GM23338 (cell line): ENCODE data around the gene ATP8A2. TPM values are rescaled to one million over a fixed set of nuclear protein-coding genes. Genes with fewer than 3 reads are reported as not detected.

Experiments used
- ATAC-seq: fragments of 200-7000 bp; cut with Tn5 transposase; 3 replicates; pipeline ENCODE4 v1.9.1; 2020
- DNase-seq: peaks from one replicate; pipeline ENCODE4 v3.0.0-alpha.2; 2015; ENCODE audit warnings: low spot score
- H2AFZ ChIP-seq: fragments of 200-600 bp; sonication (generic); 2 replicates; pipeline ENCODE4 v1.8.0; 2016; ENCODE audit warnings: antibody characterized with exemption, mild to moderate bottlenecking, moderate library complexity
- H3F3A ChIP-seq: fragments of 200-600 bp; sonication (generic); replicated peaks from 2 replicates; pipeline ENCODE4 v1.8.0; 2017; ENCODE audit warnings: antibody characterized with exemption, mixed run types, low read depth
- H3K27ac ChIP-seq: fragments of 200-600 bp; sonication (generic); 2 replicates; pipeline ENCODE4 v1.6.1; 2016; ENCODE audit warnings: low read depth
- H3K27me3 ChIP-seq: fragments of 200-600 bp; sonication (generic); 2 replicates; pipeline ENCODE4 v1.8.0; 2016; ENCODE audit warnings: mild to moderate bottlenecking, mixed run types, moderate library complexity; ENCODE audit not compliant: insufficient read depth
- H3K36me3 ChIP-seq: fragments of 200-600 bp; sonication (generic); 2 replicates; pipeline ENCODE4 v1.8.0; 2016; ENCODE audit warnings: mild to moderate bottlenecking; ENCODE audit not compliant: insufficient read depth
- H3K4me1 ChIP-seq: fragments of 200-600 bp; sonication (generic); 2 replicates; pipeline ENCODE4 v1.8.0; 2016; ENCODE audit warnings: mild to moderate bottlenecking, moderate library complexity; ENCODE audit not compliant: insufficient read depth
- H3K4me2 ChIP-seq: fragments of 200-600 bp; sonication (generic); 2 replicates; pipeline ENCODE4 v1.7.1; 2017; ENCODE audit warnings: mixed run types
- H3K4me3 ChIP-seq: fragments of 200-600 bp; sonication (generic); 2 replicates; pipeline ENCODE4 v1.6.1; 2016; ENCODE audit warnings: mixed run types
- H3K79me2 ChIP-seq: fragments of 200-600 bp; sonication (generic); replicated peaks from 2 replicates; pipeline ENCODE4 v1.8.0; 2017; ENCODE audit warnings: mild to moderate bottlenecking; ENCODE audit not compliant: insufficient read depth
- H3K9me2 ChIP-seq: fragments of 200-600 bp; sonication (generic); 2 replicates; pipeline ENCODE4 v1.8.0; 2017; ENCODE audit not compliant: insufficient read depth
- H4K20me1 ChIP-seq: fragments of 200-600 bp; sonication (generic); replicated peaks from 2 replicates; pipeline ENCODE4 v1.8.0; 2017; ENCODE audit warnings: mild to moderate bottlenecking; ENCODE audit not compliant: insufficient read depth
- H3K27ac Mint-ChIP-seq: 2 replicates; pipeline ENCODE4 v1.8.0; 2020; ENCODE audit warnings: inconsistent platforms, mild to moderate bottlenecking, moderate library complexity, mixed read lengths
- H3K27me3 Mint-ChIP-seq: 3 replicates; pipeline ENCODE4 v1.8.0; 2022; ENCODE audit warnings: low read depth, mild to moderate bottlenecking, moderate library complexity, mixed read lengths, inconsistent platforms; ENCODE audit not compliant: insufficient read depth, poor library complexity
- H3K36me3 Mint-ChIP-seq: 3 replicates; pipeline ENCODE4 v1.8.0; 2021; ENCODE audit warnings: low read depth, mild to moderate bottlenecking, inconsistent platforms, moderate library complexity, mixed read lengths
- H3K4me1 Mint-ChIP-seq: 3 replicates; pipeline ENCODE4 v1.8.0; 2020; ENCODE audit warnings: mild to moderate bottlenecking, inconsistent platforms, mixed read lengths
- H3K4me3 Mint-ChIP-seq: 3 replicates; pipeline ENCODE4 v1.8.0; 2021; ENCODE audit warnings: moderate library complexity, mild to moderate bottlenecking, inconsistent platforms, mixed read lengths
- H3K9me3 Mint-ChIP-seq: 3 replicates; pipeline ENCODE4 v1.8.0; 2020; ENCODE audit warnings: moderate library complexity, mild to moderate bottlenecking, inconsistent platforms, mixed read lengths
- CREB1 ChIP-seq: fragments of 250-450 bp; sonication (Bioruptor Pico); IDR thresholded peaks from 2 replicates; pipeline ENCODE4 v1.5.0; 2020; ENCODE audit warnings: low read depth, mild to moderate bottlenecking, moderate library complexity
- EZH2 ChIP-seq: fragments of 200-600 bp; sonication (generic); IDR thresholded peaks from one replicate; pipeline ENCODE4 v1.8.0; 2017; ENCODE audit warnings: antibody characterized with exemption, mild to moderate bottlenecking, low read depth; ENCODE audit not compliant: unreplicated experiment
- EZH2phosphoT487 ChIP-seq: fragments of 200-600 bp; sonication (generic); IDR thresholded peaks from one replicate; pipeline ENCODE4 v1.8.1; 2018; ENCODE audit warnings: antibody characterized with exemption; ENCODE audit not compliant: unreplicated experiment
- JUNB ChIP-seq: IDR thresholded peaks from one replicate; pipeline ENCODE4 v1.6.1; 2016; ENCODE audit warnings: antibody characterized with exemption; ENCODE audit not compliant: unreplicated experiment
- NANOG ChIP-seq: IDR thresholded peaks from 2 replicates; pipeline ENCODE4 v1.6.1; 2016; ENCODE audit warnings: antibody characterized with exemption, borderline replicate concordance
- POLR2AphosphoS5 ChIP-seq: IDR thresholded peaks from 2 replicates; pipeline ENCODE4 v1.6.1; 2016; ENCODE audit warnings: antibody characterized with exemption, low read depth
- STAT1 ChIP-seq: IDR thresholded peaks from one replicate; pipeline ENCODE4 v1.6.1; 2016; ENCODE audit warnings: antibody characterized with exemption; ENCODE audit not compliant: unreplicated experiment
- ZNF114 ChIP-seq: fragments of 250-450 bp; sonication (Bioruptor Pico); IDR thresholded peaks from 2 replicates; pipeline ENCODE4 v1.5.0; 2020; ENCODE audit warnings: mild to moderate bottlenecking, moderate library complexity
- ZNF331 ChIP-seq: fragments of 250-450 bp; sonication (Bioruptor Pico); IDR thresholded peaks from 2 replicates; pipeline ENCODE4 v1.5.0; 2020; ENCODE audit warnings: low read depth, mild to moderate bottlenecking, moderate library complexity
- polyA plus RNA-seq: library from polyadenylated mRNA; unstranded; fragments of >200 nt; fragmentation: Nextera tagmentation; extraction: Ambion mirVana; gene quantifications from 2 replicates; pipeline ENCODE4 v1.2.1, GENCODE V29; 2016
- total RNA-seq: library from RNA; depleted of rRNA; stranded (reverse); fragments of >200 nt; shearing (Covaris generic); gene quantifications from 2 replicates; pipeline ENCODE4 v1.2.3, GENCODE V29; 2014
- TF ChIP-seq, protein P1 (sequence below): fragments of 250-450 bp; sonication (Bioruptor Pico); IDR thresholded peaks from 2 replicates; pipeline ENCODE4 v1.5.0; 2020; ENCODE audit warnings: mild to moderate bottlenecking, moderate library complexity
- TF ChIP-seq, protein P2 (sequence below): IDR thresholded peaks from 2 replicates; pipeline ENCODE4 v1.6.1; 2016; ENCODE audit warnings: antibody characterized with exemption
- TF ChIP-seq, protein P3 (sequence below), 2 experiments: fragments of 200-600 bp in 1 of 2; sonication (generic) in 1 of 2; conservative IDR thresholded peaks; 2 replicates each; pipeline versions ENCODE4 v1.5.1 to v1.6.1; 2016 to 2017; ENCODE audit warnings: antibody characterized with exemption in 2 of 2, low read depth in 2 of 2, mild to moderate bottlenecking in 2 of 2, moderate library complexity in 1 of 2
- TF ChIP-seq, protein P4 (sequence below): IDR thresholded peaks from one replicate; pipeline ENCODE4 v1.6.1; 2018; ENCODE audit warnings: antibody characterized with exemption; ENCODE audit not compliant: unreplicated experiment

Gene ATP8A2
- total and polyA plus RNA-seq, 2 experiments from 2014 or later: 5.7 to 8.8 TPM

DNA sequence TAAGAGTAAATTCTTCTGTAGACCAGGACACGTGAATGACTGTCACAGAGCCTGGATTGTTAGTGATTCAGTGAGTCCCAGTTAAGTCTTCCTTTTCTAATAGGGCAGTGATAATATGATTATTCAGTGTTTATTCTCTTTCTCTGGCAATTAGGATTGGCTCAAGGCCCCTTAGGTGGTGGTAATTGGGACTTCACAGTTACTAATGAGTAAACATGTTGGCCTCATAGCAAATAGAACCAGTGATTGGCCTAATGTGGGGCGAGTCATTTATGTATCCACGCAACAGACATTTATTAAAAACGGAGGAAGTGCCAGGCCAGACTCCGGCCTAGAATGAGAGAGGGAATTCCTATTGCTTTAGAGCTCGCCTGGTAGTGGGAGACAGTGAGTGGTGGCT is 607.6 kb downstream of the ATP8A2 start:
- TF ChIP-seq STAT1 (no peak), EZH2 (no peak), NANOG (no peak), ZNF114 (CRISPR knock-in tag) (no peak), JUNB (no peak), ZNF331 (no peak), EZH2phosphoT487 (no peak), POLR2AphosphoS5 (no peak), CREB1 (CRISPR knock-in tag) (no peak)
- TF ChIP-seq, protein P1, sequence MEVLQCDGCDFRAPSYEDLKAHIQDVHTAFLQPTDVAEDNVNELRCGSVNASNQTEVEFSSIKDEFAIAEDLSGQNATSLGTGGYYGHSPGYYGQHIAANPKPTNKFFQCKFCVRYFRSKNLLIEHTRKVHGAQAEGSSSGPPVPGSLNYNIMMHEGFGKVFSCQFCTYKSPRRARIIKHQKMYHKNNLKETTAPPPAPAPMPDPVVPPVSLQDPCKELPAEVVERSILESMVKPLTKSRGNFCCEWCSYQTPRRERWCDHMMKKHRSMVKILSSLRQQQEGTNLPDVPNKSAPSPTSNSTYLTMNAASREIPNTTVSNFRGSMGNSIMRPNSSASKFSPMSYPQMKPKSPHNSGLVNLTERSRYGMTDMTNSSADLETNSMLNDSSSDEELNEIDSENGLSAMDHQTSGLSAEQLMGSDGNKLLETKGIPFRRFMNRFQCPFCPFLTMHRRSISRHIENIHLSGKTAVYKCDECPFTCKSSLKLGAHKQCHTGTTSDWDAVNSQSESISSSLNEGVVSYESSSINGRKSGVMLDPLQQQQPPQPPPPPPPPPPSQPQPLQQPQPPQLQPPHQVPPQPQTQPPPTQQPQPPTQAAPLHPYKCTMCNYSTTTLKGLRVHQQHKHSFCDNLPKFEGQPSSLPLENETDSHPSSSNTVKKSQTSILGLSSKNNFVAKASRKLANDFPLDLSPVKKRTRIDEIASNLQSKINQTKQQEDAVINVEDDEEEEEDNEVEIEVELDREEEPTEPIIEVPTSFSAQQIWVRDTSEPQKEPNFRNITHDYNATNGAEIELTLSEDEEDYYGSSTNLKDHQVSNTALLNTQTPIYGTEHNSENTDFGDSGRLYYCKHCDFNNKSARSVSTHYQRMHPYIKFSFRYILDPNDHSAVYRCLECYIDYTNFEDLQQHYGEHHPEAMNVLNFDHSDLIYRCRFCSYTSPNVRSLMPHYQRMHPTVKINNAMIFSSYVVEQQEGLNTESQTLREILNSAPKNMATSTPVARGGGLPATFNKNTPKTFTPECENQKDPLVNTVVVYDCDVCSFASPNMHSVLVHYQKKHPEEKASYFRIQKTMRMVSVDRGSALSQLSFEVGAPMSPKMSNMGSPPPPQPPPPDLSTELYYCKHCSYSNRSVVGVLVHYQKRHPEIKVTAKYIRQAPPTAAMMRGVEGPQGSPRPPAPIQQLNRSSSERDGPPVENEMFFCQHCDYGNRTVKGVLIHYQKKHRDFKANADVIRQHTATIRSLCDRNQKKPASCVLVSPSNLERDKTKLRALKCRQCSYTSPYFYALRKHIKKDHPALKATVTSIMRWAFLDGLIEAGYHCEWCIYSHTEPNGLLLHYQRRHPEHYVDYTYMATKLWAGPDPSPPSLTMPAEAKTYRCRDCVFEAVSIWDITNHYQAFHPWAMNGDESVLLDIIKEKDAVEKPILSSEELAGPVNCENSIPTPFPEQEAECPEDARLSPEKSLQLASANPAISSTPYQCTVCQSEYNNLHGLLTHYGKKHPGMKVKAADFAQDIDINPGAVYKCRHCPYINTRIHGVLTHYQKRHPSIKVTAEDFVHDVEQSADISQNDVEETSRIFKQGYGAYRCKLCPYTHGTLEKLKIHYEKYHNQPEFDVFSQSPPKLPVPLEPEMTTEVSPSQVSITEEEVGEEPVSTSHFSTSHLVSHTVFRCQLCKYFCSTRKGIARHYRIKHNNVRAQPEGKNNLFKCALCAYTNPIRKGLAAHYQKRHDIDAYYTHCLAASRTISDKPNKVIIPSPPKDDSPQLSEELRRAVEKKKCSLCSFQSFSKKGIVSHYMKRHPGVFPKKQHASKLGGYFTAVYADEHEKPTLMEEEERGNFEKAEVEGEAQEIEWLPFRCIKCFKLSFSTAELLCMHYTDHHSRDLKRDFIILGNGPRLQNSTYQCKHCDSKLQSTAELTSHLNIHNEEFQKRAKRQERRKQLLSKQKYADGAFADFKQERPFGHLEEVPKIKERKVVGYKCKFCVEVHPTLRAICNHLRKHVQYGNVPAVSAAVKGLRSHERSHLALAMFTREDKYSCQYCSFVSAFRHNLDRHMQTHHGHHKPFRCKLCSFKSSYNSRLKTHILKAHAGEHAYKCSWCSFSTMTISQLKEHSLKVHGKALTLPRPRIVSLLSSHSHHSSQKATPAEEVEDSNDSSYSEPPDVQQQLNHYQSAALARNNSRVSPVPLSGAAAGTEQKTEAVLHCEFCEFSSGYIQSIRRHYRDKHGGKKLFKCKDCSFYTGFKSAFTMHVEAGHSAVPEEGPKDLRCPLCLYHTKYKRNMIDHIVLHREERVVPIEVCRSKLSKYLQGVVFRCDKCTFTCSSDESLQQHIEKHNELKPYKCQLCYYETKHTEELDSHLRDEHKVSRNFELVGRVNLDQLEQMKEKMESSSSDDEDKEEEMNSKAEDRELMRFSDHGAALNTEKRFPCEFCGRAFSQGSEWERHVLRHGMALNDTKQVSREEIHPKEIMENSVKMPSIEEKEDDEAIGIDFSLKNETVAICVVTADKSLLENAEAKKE (CRISPR knock-in tag): no peak
- TF ChIP-seq, protein P2, sequence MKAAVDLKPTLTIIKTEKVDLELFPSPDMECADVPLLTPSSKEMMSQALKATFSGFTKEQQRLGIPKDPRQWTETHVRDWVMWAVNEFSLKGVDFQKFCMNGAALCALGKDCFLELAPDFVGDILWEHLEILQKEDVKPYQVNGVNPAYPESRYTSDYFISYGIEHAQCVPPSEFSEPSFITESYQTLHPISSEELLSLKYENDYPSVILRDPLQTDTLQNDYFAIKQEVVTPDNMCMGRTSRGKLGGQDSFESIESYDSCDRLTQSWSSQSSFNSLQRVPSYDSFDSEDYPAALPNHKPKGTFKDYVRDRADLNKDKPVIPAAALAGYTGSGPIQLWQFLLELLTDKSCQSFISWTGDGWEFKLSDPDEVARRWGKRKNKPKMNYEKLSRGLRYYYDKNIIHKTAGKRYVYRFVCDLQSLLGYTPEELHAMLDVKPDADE: no peak
- TF ChIP-seq, protein P3, sequence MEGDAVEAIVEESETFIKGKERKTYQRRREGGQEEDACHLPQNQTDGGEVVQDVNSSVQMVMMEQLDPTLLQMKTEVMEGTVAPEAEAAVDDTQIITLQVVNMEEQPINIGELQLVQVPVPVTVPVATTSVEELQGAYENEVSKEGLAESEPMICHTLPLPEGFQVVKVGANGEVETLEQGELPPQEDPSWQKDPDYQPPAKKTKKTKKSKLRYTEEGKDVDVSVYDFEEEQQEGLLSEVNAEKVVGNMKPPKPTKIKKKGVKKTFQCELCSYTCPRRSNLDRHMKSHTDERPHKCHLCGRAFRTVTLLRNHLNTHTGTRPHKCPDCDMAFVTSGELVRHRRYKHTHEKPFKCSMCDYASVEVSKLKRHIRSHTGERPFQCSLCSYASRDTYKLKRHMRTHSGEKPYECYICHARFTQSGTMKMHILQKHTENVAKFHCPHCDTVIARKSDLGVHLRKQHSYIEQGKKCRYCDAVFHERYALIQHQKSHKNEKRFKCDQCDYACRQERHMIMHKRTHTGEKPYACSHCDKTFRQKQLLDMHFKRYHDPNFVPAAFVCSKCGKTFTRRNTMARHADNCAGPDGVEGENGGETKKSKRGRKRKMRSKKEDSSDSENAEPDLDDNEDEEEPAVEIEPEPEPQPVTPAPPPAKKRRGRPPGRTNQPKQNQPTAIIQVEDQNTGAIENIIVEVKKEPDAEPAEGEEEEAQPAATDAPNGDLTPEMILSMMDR (conservative IDR thresholded peaks at IDR 0.05; ENCODE audit: low read depth in 2 of 2): no peak
- TF ChIP-seq, protein P4, sequence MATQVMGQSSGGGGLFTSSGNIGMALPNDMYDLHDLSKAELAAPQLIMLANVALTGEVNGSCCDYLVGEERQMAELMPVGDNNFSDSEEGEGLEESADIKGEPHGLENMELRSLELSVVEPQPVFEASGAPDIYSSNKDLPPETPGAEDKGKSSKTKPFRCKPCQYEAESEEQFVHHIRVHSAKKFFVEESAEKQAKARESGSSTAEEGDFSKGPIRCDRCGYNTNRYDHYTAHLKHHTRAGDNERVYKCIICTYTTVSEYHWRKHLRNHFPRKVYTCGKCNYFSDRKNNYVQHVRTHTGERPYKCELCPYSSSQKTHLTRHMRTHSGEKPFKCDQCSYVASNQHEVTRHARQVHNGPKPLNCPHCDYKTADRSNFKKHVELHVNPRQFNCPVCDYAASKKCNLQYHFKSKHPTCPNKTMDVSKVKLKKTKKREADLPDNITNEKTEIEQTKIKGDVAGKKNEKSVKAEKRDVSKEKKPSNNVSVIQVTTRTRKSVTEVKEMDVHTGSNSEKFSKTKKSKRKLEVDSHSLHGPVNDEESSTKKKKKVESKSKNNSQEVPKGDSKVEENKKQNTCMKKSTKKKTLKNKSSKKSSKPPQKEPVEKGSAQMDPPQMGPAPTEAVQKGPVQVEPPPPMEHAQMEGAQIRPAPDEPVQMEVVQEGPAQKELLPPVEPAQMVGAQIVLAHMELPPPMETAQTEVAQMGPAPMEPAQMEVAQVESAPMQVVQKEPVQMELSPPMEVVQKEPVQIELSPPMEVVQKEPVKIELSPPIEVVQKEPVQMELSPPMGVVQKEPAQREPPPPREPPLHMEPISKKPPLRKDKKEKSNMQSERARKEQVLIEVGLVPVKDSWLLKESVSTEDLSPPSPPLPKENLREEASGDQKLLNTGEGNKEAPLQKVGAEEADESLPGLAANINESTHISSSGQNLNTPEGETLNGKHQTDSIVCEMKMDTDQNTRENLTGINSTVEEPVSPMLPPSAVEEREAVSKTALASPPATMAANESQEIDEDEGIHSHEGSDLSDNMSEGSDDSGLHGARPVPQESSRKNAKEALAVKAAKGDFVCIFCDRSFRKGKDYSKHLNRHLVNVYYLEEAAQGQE: no peak
- Histone ChIP-seq H3K27me3 (no peaks in the 10 kb centered on the region), H3K79me2 (no peaks in the 10 kb centered on the region), H3F3A (peaks cover 11% of the 10 kb centered on the region), H2AFZ (no peak overlapping the region), H3K4me1 (peaks cover 37% of the 10 kb centered on the region), H3K36me3 (no peaks in the 10 kb centered on the region), H3K9me2 (no peaks in the 10 kb centered on the region), H3K27ac (no peak overlapping the region), H3K4me3 (no peak overlapping the region), H4K20me1 (no peaks in the 10 kb centered on the region), H3K4me2 (peak overlapping the region; percentile 24; the same call in 1 of the 2 replicates)
- peaks cover 52% of the 10 kb centered on the region for H3K4me1 Mint-ChIP-seq
- peaks cover 15% of the 10 kb centered on the region for H3K27me3 Mint-ChIP-seq
- H3K27ac Mint-ChIP-seq: no peak overlapping the region; the same call in 1 of the 2 replicates
- H3K9me3 Mint-ChIP-seq: peaks cover 4% of the 10 kb centered on the region; the same call in 1 of the 3 replicates
- DNase-seq (no peak), ATAC-seq (no peak)
- no peak overlapping the region; the same call in 2 of the 3 replicates for H3K4me3 Mint-ChIP-seq
- no peaks in the 10 kb centered on the region for H3K36me3 Mint-ChIP-seq
